ENCODE results near the gene TSPAN10. TPM values are rescaled to one million over a fixed set of nuclear protein-coding genes. Genes with fewer than 3 reads are reported as not detected.

The TSPAN10 gene
- total and polyA plus RNA-seq, 9 of the 15 experiments (the other 6 are each of a cell fraction or from before 2014, with no cell fraction given), result 0.05 to 0.31 (median 0.13) TPM; not detected in 1

DNA sequence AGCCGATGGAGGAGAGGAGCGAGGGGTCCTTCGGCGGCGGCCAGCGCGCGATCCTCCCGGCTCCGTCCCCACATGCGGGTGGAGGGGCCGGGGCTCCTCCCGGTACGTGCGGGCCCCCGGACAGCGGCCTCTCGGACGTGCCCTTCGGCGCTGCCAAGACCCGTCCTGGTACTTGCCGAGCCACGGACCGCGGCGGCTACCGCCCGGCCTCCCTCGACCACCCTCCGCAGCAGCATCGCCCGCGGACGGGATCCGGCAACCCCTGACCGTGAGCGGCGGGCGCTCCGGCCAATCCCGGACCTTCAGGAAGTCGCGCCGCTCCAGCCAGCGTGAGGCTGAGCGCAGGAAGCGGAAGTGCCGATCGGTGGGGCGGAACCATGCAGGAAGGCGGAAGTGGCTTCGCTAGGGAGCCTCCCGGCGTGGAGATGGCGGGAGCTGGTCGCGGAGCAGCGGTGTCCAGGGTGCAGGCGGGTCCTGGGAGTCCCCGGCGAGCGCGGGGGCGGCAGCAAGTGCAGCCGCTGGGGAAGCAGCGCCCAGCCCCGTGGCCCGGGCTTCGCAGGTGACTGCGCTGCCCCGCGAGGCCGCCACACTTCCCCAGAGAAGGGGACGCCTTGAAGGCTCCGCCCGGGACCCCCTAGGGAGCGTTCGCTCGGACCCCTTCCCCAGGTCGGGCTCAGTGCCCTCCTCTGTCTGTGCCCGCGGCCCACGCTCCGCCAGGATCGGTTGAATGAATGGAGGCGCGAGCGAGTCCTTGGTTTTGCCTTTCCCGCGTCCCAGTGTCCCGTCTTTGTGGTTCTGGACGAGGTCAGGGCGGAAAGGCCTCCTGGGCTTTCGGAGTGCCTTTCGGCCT lies 29.6 kb downstream of the TSPAN10 start, which contains the start of the genes CCDC137 and OXLD1 (continued):
- TF ChIP-seq, protein P1, sequence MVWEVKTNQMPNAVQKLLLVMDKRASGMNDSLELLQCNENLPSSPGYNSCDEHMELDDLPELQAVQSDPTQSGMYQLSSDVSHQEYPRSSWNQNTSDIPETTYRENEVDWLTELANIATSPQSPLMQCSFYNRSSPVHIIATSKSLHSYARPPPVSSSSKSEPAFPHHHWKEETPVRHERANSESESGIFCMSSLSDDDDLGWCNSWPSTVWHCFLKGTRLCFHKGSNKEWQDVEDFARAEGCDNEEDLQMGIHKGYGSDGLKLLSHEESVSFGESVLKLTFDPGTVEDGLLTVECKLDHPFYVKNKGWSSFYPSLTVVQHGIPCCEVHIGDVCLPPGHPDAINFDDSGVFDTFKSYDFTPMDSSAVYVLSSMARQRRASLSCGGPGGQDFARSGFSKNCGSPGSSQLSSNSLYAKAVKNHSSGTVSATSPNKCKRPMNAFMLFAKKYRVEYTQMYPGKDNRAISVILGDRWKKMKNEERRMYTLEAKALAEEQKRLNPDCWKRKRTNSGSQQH (CRISPR knock-in tag; IDR thresholded peaks at IDR 0.05), result no peak
- peak; percentile 83 for TF ChIP-seq POLR2B (IDR thresholded peaks at IDR 0.05; ENCODE audit: low read depth, partially characterized antibody)
- TF ChIP-seq CCAR2 (IDR thresholded peaks at IDR 0.05; ENCODE audit: low read depth, low read length), result no peak
- TF ChIP-seq ZNF184 (CRISPR knock-in tag; IDR thresholded peaks at IDR 0.05), result no peak
- TF ChIP-seq NONO (IDR thresholded peaks at IDR 0.05; ENCODE audit: low read depth in 2 of 2, low read length in 1 of 2), result 0 out of 4 replicates have a peak, but pooled peaks of 1 of the 2 experiments have one; percentile 38
- TF ChIP-seq, protein P2, sequence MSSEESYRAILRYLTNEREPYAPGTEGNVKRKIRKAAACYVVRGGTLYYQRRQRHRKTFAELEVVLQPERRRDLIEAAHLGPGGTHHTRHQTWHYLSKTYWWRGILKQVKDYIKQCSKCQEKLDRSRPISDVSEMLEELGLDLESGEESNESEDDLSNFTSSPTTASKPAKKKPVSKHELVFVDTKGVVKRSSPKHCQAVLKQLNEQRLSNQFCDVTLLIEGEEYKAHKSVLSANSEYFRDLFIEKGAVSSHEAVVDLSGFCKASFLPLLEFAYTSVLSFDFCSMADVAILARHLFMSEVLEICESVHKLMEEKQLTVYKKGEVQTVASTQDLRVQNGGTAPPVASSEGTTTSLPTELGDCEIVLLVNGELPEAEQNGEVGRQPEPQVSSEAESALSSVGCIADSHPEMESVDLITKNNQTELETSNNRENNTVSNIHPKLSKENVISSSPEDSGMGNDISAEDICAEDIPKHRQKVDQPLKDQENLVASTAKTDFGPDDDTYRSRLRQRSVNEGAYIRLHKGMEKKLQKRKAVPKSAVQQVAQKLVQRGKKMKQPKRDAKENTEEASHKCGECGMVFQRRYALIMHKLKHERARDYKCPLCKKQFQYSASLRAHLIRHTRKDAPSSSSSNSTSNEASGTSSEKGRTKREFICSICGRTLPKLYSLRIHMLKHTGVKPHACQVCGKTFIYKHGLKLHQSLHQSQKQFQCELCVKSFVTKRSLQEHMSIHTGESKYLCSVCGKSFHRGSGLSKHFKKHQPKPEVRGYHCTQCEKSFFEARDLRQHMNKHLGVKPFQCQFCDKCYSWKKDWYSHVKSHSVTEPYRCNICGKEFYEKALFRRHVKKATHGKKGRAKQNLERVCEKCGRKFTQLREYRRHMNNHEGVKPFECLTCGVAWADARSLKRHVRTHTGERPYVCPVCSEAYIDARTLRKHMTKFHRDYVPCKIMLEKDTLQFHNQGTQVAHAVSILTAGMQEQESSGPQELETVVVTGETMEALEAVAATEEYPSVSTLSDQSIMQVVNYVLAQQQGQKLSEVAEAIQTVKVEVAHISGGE (CRISPR knock-in tag; IDR thresholded peaks at IDR 0.05), result peak in 1 of 3 experiments; percentile 90; a peak in 3 of 6 replicates
- TF ChIP-seq RBFOX2 (IDR thresholded peaks at IDR 0.05; ENCODE audit: low read depth, low read length), result peak; percentile 97
- peak; percentile 87 for TF ChIP-seq CREM (IDR thresholded peaks at IDR 0.05; ENCODE audit: low read depth)
- TF ChIP-seq, protein P3, sequence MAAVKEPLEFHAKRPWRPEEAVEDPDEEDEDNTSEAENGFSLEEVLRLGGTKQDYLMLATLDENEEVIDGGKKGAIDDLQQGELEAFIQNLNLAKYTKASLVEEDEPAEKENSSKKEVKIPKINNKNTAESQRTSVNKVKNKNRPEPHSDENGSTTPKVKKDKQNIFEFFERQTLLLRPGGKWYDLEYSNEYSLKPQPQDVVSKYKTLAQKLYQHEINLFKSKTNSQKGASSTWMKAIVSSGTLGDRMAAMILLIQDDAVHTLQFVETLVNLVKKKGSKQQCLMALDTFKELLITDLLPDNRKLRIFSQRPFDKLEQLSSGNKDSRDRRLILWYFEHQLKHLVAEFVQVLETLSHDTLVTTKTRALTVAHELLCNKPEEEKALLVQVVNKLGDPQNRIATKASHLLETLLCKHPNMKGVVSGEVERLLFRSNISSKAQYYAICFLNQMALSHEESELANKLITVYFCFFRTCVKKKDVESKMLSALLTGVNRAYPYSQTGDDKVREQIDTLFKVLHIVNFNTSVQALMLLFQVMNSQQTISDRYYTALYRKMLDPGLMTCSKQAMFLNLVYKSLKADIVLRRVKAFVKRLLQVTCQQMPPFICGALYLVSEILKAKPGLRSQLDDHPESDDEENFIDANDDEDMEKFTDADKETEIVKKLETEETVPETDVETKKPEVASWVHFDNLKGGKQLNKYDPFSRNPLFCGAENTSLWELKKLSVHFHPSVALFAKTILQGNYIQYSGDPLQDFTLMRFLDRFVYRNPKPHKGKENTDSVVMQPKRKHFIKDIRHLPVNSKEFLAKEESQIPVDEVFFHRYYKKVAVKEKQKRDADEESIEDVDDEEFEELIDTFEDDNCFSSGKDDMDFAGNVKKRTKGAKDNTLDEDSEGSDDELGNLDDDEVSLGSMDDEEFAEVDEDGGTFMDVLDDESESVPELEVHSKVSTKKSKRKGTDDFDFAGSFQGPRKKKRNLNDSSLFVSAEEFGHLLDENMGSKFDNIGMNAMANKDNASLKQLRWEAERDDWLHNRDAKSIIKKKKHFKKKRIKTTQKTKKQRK (IDR thresholded peaks at IDR 0.05; ENCODE audit: borderline replicate concordance, low read depth, low read length), result peak; percentile 49; the same call in 1 of the 2 replicates
- peak; percentile 62 for TF ChIP-seq NR2C1 (IDR thresholded peaks at IDR 0.05)
- peak; percentile 66 for TF ChIP-seq NR2C1 (tag; IDR thresholded peaks at IDR 0.05)
- TF ChIP-seq, protein P4, sequence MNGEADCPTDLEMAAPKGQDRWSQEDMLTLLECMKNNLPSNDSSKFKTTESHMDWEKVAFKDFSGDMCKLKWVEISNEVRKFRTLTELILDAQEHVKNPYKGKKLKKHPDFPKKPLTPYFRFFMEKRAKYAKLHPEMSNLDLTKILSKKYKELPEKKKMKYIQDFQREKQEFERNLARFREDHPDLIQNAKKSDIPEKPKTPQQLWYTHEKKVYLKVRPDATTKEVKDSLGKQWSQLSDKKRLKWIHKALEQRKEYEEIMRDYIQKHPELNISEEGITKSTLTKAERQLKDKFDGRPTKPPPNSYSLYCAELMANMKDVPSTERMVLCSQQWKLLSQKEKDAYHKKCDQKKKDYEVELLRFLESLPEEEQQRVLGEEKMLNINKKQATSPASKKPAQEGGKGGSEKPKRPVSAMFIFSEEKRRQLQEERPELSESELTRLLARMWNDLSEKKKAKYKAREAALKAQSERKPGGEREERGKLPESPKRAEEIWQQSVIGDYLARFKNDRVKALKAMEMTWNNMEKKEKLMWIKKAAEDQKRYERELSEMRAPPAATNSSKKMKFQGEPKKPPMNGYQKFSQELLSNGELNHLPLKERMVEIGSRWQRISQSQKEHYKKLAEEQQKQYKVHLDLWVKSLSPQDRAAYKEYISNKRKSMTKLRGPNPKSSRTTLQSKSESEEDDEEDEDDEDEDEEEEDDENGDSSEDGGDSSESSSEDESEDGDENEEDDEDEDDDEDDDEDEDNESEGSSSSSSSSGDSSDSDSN (IDR thresholded peaks at IDR 0.05; ENCODE audit: borderline replicate concordance in 1 of 2, low read depth in 2 of 2, low read length in 2 of 2), result peak; percentile 57 to 68; a peak in 1 of 4 replicates
- 0 out of 2 replicates have a peak, but pooled peaks have one; percentile 48 for TF ChIP-seq RNF2 (IDR thresholded peaks at IDR 0.05)
- peak; percentile 11; the same call in 1 of the 2 replicates for TF ChIP-seq ETV5 (CRISPR knock-in tag; IDR thresholded peaks at IDR 0.05; ENCODE audit: low read depth)
- peak; percentile 80 for TF ChIP-seq POLR2AphosphoS5 (IDR thresholded peaks at IDR 0.05; ENCODE audit: control insufficient read depth, insufficient read depth, low read depth, low read length)
